Heart left ventricle (tissue), 13 donors: ENCODE data around the gene VASN.

Experiments
- POLR2A ChIP-seq, 2 donors: fragments of 450-650 bp; IDR thresholded peaks; one replicate each; pipeline ENCODE4 v1.6.1; 2017; ENCODE audit warnings: antibody characterized with exemption in 2 of 2, mild to moderate bottlenecking in 2 of 2, moderate library complexity in 2 of 2
- TF ChIP-seq, protein P1 (sequence below), 12 donors: fragments of 200-600 bp; sonication (generic) in 4 of 12; IDR thresholded peaks; one replicate each; pipeline versions ENCODE4 v1.5.0 to v1.8.0; 2018 to 2022; ENCODE audit warnings: antibody characterized with exemption in 12 of 12, mild to moderate bottlenecking in 5 of 12
- donor health status: ischemic (EF 13 %, LVEDD 7.1; RV severe dilation, severe dysfunction).
- donor health status: DM: no; HTN: yes; CAD: no.
- donor health status: DM: no; HTN: no; CAD: no.
- donor health status: ischemic (EF 25% LVEDD 6.9; RV normal size, moderate dysfunction).
- donor health status: ischemic (EF 25% LVEDD 5.7; RV mildly dilated, moderate dysfunction).
- donor health status: ischemic (EF 35%, LVEDD 5.7; RV mildly dilated, moderate dysfunction).
- donor health status: nonischemic (EF 11% LVEDD 7.7; RV severe dilation, severe dysfunction).
- donor health status: DM: yes; HTN: yes; CAD: no.
- donor health status: PGD.
- donor health status: ischemic (EF 29% LVEDD 5.4; RV normal size, mild dysfunction).
- donor health status: nonischemic (EF 23%, LVEDD 6.1; RV moderate dilation, normal function).

DNA sequence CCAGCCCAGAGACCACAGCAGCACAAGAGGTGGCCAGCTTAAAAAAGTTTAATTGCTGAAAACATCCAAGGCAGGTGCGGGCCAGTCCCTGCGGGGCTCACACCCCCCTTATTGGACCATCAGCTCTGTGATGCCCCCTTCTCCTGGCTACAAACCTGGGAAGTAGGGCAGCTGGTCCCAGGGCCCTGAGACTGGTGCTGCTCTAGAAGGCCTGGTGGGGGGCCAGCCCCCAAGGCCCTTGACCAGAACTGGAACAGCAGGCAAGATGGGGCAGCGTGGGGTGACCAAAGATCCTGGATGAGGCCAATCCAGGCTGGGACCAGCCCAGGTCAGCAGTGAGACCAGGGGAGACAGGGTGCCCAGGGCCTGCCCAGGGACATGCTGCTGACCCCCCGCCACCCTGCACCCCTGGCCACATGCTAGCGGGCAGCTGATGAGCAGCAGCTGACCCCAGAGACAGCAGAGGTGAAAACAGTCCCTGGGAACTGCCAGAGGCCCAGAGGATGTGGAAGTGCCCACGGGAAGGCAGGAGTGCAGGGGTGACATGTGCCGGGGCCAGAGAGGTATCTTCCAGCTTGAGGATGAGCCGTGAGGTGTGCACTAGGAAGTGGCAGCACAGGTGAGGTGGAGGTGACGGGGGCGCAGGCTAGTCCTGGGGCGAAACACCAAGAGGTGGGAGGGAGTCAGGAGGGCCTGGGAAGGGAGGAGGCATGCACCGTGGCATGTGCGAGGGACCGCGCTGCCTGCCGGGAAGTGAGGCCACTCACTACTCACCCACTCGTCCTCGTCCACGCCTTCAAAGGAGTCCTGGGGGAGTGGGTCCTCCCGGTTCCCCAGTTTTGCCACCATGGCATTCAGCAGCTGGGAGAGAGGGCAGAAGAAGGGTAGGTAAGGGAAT lies 16.9 kb upstream of the VASN start:
- no peak for TF ChIP-seq POLR2A (IDR thresholded peaks at IDR 0.05)
- TF ChIP-seq, protein P1, sequence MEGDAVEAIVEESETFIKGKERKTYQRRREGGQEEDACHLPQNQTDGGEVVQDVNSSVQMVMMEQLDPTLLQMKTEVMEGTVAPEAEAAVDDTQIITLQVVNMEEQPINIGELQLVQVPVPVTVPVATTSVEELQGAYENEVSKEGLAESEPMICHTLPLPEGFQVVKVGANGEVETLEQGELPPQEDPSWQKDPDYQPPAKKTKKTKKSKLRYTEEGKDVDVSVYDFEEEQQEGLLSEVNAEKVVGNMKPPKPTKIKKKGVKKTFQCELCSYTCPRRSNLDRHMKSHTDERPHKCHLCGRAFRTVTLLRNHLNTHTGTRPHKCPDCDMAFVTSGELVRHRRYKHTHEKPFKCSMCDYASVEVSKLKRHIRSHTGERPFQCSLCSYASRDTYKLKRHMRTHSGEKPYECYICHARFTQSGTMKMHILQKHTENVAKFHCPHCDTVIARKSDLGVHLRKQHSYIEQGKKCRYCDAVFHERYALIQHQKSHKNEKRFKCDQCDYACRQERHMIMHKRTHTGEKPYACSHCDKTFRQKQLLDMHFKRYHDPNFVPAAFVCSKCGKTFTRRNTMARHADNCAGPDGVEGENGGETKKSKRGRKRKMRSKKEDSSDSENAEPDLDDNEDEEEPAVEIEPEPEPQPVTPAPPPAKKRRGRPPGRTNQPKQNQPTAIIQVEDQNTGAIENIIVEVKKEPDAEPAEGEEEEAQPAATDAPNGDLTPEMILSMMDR (IDR thresholded peaks at IDR 0.05) = no peak
